Adipocyte (in vitro differentiated cells): ENCODE measurements around the gene RDH5.

Experiments used
- DNase-seq: peaks from one replicate; pipeline ENCODE4 v3.0.0-alpha.2; 2015; ENCODE audit warnings: low read depth
- H3K27me3 ChIP-seq: replicated peaks from 2 replicates; pipeline ENCODE4 v1.7.0; 2013; ENCODE audit warnings: mild to moderate bottlenecking, low read length, moderate library complexity; ENCODE audit not compliant: control insufficient read depth, insufficient read depth
- H3K36me3 ChIP-seq: 2 replicates; pipeline ENCODE4 v1.7.0; 2013; ENCODE audit warnings: low read length, mild to moderate bottlenecking, moderate library complexity; ENCODE audit not compliant: control insufficient read depth, insufficient read depth, severe bottlenecking
- H3K4me1 ChIP-seq: 2 replicates; pipeline ENCODE4 v1.7.0; 2013; ENCODE audit warnings: mild to moderate bottlenecking, low read length, moderate library complexity; ENCODE audit not compliant: control insufficient read depth, insufficient read depth
- H3K4me3 ChIP-seq: 2 replicates; pipeline ENCODE4 v1.7.0; 2013; ENCODE audit warnings: mild to moderate bottlenecking, low read length, moderate library complexity
- H3K9ac ChIP-seq: 2 replicates; pipeline ENCODE4 v1.7.0; 2013; ENCODE audit warnings: mild to moderate bottlenecking, low read length, moderate library complexity
- H3K9me3 ChIP-seq: 2 replicates; pipeline ENCODE4 v1.7.0; 2013; ENCODE audit warnings: mild to moderate bottlenecking, low read length, moderate library complexity; ENCODE audit not compliant: control insufficient read depth

The RDH5 gene

DNA sequence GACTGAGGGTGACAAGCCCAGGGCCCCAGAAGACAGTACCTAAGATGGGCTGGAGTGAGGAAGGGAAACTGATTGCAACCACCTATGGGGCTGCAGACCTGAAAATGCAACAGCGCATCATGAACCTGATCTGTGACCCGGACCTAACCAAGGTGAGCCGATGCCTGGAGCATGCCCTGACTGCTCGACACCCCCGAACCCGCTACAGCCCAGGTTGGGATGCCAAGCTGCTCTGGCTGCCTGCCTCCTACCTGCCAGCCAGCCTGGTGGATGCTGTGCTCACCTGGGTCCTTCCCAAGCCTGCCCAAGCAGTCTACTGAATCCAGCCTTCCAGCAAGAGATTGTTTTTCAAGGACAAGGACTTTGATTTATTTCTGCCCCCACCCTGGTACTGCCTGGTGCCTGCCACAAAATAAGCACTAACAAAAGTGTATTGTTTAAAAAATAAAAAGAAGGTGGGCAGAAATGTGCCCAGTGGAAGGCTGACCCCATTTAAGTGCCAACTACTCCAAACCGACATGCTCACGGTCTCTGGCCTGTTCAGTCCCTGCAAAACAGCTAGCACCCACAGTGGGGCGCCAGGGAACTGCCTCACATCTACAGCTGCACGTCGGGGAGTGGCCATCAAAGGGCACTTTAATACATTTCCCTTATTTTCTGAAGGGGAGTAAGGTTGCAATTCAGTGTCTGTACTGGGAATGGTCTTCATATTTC lies 4.2 kb downstream of the RDH5 start:
- peak overlapping the region; percentile 99 for H3K9ac ChIP-seq
- peak overlapping the region; percentile 97 for H3K4me3 ChIP-seq
- peak; percentile 75 for DNase-seq
- peaks cover 35% of the 10 kb centered on the region for H3K36me3 ChIP-seq
- peaks cover 61% of the 10 kb centered on the region for H3K4me1 ChIP-seq
- no peaks in the 10 kb centered on the region for H3K27me3 ChIP-seq
- no peaks in the 10 kb centered on the region for H3K9me3 ChIP-seq

DNA sequence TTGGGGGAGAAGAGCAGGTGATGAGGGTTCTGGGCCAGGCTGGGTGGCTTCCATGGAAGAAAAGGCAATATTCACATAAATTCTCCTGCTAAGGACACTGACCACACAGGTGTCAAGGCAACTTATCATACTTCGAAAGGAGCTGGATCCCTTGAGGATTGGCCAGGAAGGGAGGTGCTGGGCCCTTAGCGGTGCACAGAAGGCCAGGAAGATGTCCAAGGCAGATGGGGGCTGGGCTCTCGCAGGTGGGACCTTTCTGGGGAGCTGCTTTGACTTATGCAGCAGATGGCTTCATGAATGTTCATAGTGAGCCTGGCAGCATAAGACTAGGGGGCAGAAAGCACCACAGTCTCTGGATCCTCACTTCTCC lies 4.7 kb downstream of the RDH5 start:
- no peaks in the 10 kb centered on the region for H3K27me3 ChIP-seq
- H3K4me1 ChIP-seq, result peaks cover 56% of the 10 kb centered on the region
- no peak for DNase-seq
- H3K4me3 ChIP-seq, result peak overlapping the region; percentile 97
- peaks cover 35% of the 10 kb centered on the region for H3K36me3 ChIP-seq
- peak overlapping the region; percentile 99 for H3K9ac ChIP-seq
- H3K9me3 ChIP-seq, result no peaks in the 10 kb centered on the region

DNA sequence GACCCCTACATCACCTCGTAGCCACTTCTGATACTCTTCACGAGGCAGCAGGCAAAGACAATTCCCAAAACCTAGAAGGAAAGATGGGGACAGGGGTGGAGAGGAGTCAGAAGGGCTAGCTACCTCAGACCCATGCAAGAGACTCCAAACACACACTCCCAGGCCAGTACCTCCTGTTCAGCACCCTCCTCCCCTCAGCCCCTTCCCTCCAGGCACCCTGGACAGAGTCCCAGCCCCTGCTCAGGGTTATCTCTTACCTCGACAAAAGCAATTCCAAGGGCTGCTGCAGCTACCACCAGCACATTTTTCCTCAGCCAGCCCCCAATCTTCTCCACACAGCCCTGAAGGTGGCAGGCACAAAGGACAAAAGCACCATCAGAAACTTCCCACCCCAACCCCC lies 5.4 kb downstream of the RDH5 start:
- Histone ChIP-seq H3K9me3 (no peaks in the 10 kb centered on the region), H3K4me3 (peak overlapping the region; percentile 97), H3K4me1 (peaks cover 55% of the 10 kb centered on the region), H3K27me3 (no peaks in the 10 kb centered on the region), H3K9ac (peak overlapping the region; percentile 99), H3K36me3 (peaks cover 35% of the 10 kb centered on the region)
- no peak for DNase-seq

DNA sequence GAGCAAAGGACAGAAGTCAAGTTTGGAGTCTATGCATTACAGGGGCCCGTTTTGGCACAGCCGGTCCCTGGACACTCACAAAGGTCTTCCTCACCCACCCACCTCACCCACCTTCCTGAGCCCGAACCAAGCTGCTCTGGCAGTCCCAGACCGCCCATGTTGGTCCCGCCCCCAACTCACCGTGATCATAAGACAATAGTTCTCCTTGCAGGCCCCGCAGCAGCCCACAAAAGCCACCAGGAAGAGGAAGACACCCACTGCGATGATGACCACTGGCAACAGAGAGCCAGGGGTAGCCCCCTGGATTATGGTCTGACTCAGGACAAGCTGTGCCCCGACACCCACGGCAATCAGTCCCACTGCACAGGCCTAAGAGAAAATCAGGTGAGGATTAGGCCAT lies 6.8 kb downstream of the RDH5 start:
- H3K9me3 ChIP-seq, result no peaks in the 10 kb centered on the region
- no peaks in the 10 kb centered on the region for H3K27me3 ChIP-seq
- peak overlapping the region; percentile 97 for H3K4me3 ChIP-seq
- no peak for DNase-seq
- peaks cover 50% of the 10 kb centered on the region for H3K4me1 ChIP-seq
- H3K36me3 ChIP-seq, result peaks cover 35% of the 10 kb centered on the region
- peak overlapping the region; percentile 99 for H3K9ac ChIP-seq

DNA sequence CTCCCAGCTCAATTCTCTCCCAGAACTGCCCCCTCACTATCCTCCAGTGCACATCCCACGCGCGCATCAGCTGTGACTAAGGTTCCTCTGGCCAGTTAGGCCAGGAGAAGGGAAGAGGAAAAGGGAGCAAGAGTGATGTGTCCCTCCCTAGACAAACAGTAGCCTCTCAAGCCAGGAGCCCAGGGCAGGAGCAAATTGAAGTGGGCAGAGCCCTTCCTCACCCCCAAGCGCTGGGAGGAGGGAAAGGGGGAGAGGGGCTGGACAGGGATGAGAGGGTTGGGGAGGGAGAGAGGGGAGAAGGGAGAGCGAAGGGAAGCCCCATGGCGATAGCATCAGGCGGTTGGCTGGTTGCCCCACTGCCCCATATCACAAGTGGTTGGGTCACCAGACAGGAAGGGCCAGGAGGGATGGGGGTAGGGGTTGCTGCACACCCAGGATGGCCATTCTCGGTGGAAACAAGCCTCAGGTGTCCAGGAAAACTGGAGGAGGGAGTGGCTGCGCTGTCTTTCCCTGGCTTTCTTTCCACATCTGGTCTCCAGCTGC lies 7.5 kb downstream of the RDH5 start:
- DNase-seq, result peak; percentile 65
- H3K4me1 ChIP-seq, result peaks cover 55% of the 10 kb centered on the region
- peak overlapping the region; percentile 97 for H3K4me3 ChIP-seq
- peaks cover 35% of the 10 kb centered on the region for H3K36me3 ChIP-seq
- H3K9me3 ChIP-seq, result no peaks in the 10 kb centered on the region
- no peaks in the 10 kb centered on the region for H3K27me3 ChIP-seq
- peak overlapping the region; percentile 99 for H3K9ac ChIP-seq

DNA sequence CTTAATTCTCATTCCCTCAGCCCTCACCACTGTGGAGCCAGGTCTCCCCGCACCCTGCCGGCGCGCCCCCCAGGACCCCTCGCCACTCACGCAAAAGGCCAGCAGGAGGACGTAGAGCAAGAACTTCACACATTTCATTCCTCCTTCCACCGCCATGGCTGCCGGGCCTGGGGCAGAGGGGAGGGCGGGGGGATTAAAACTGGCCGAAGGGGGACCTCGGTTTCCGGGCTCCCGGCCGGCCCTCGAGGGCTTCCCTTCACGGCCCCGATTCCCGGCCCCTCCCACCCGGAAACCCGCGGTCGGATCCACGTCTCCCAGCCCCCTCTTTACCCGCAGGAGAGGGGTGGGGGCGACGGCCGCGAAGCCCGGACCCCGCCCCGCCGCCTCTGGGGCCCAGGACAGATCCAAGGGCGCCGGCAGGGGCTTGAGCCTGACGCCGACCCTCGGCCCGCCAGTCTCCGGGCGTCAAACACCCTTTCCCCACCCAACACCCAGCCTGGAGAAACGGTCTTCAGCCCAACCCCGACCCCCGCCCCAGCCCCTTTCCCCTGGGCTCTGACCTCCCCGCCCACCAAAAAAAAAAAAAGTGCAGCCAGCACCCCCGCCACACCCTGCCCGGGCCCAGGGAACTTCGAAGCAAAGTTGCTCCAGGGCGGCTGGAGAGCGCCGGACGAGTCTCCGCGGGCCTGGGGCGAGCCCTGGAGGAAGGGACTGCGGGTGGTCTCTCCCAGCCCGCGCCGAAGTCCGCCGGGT lies 8.2 kb downstream of the RDH5 start:
- peaks cover 52% of the 10 kb centered on the region for H3K4me1 ChIP-seq
- H3K9me3 ChIP-seq, result no peaks in the 10 kb centered on the region
- H3K36me3 ChIP-seq, result peaks cover 35% of the 10 kb centered on the region

DNA sequence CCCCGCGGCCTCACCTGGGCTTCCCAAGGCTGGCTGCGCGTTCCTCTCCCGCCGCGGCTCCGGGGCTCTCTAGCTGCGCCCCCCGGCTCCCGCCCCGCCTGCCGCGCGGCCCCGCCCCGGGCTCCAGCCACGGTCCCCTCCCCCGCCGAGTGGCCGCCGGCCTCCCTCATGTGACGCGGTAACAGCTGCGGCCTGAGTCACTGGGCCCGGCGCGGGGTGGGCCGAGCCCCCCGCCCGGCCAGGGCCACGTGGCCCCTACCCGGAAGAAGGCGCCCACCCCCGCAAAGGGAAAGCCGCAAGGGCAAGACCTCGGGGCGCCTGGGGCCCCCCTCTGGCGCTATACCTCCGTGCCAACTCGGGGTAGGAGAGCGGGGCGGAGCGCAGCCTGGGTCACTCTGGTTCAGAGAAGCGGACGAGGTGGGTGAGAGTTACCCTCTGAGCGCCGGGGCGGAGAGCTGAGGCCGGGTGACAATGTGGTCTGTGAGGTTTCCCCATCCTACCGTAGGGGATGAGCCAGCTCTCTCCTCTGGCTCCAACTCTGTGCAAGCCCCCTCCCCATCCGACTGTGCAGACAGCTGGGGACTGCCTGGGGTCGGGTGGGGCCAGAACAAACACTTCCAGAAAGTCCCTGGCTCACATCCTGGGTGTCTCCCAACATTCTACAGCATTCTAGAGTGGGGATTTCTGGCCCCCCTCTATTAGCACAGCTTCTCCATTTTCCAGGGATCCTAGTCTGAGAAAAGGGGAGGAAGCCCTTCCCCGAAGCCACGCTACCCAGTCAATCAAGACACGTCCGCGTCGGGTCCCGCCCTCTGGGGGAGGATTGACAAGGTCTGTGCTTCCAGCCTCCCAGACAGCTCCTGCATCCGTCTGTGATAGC lies 9.0 kb downstream of the RDH5 start, which contains the start of gene CD63:
TSS of gene CD63 (minus strand) at position 71 of the 880 bp plus-strand sequence. CDS start 668 bp downstream, outside the sequence.
- Histone ChIP-seq H3K27me3 (no peaks in the 10 kb centered on the region), H3K4me3 (peak within 1 kb of the TSS; percentile 97), H3K9ac (peak within 1 kb of the TSS; percentile 99), H3K9me3 (no peaks in the 10 kb centered on the region), H3K4me1 (peaks cover 44% of the 10 kb centered on the region), H3K36me3 (peaks cover 29% of the 10 kb centered on the region)
- DNase-seq, result peak; percentile 95

More for the DNA sequence above, 8.2 kb downstream of the RDH5 start:
- peak; percentile 83 for DNase-seq
- H3K27me3 ChIP-seq, result no peaks in the 10 kb centered on the region
- H3K9ac ChIP-seq, result peak overlapping the region; percentile 99
- H3K4me3 ChIP-seq, result peak overlapping the region; percentile 97

DNA sequence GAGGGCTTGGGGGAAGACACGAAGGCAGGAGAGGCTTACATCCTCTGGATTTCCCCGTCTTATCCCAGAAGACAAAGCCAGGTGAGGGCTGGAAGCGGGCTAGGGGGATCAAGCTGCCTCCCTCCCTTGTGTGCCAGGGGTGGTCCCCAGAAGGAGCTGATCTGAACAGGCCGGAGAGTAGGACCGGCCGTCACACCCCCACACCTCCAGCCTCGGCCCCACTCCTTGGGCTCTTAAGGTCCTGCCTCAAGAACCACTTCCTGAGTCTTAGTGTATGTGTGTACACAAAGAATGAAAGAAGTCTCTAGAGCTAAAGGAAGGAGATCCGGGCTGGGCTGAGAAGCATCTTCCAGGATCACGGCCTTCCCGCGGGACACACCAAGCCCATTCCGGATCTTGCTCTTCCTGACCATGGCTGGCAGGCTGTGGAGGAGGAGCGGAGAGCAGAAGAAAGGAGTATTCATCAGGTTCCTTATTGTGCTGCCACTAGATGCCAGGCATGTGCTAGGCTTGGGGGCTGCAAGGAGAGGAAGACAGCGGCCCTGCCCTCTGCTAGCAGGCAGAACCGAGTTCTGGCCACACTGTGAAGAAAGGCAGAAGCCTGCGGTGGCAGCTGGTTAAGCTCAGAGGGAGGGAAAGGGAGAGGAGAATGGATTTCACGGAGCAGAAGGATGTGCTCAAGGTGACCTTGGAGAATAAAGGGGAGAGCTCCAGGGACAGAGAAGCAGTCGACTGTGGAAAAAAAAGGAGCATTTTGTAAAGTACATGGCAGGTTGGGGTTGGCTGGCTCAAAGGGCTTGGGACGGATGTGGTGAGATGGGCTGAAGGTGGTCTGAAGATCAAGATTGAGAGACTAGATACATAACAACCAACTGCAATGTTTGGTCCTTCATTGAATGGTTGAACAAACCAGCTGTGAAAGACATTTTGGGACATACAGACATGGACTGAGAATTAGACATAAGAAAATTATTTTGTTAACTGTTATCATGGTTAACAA lies 9.9 kb downstream of the RDH5 start:
- Histone ChIP-seq H3K9me3 (no peaks in the 10 kb centered on the region), H3K4me1 (peaks cover 36% of the 10 kb centered on the region), H3K9ac (peak overlapping the region; percentile 99), H3K4me3 (peak overlapping the region; percentile 97), H3K27me3 (no peaks in the 10 kb centered on the region), H3K36me3 (peaks cover 19% of the 10 kb centered on the region)
- DNase-seq, result peak; percentile 64

DNA sequence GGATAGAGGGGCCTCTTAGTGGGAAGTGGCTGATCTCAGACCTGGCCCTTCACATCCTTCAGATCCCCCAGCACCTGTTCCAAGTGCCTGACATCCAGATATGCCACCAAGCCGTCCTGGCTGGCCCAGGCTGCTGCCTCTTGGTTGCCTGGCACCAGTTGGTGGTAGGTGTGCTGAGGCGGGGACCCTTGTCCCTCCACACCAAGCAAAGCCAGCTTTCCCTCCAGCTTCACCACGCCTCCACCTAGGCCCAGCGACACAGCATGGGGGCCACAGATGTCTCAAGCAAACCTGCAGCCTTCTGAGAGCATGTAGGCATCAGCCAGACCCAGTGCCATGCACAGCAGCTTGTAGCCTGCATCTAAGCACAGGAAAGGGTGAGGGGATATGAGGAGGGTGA lies 12.1 kb downstream of the RDH5 start:
- Histone ChIP-seq H3K4me3 (no peak overlapping the region), H3K9ac (no peak overlapping the region), H3K4me1 (peaks cover 17% of the 10 kb centered on the region), H3K36me3 (no peaks in the 10 kb centered on the region), H3K9me3 (no peaks in the 10 kb centered on the region), H3K27me3 (no peaks in the 10 kb centered on the region)
- DNase-seq, result no peak

DNA sequence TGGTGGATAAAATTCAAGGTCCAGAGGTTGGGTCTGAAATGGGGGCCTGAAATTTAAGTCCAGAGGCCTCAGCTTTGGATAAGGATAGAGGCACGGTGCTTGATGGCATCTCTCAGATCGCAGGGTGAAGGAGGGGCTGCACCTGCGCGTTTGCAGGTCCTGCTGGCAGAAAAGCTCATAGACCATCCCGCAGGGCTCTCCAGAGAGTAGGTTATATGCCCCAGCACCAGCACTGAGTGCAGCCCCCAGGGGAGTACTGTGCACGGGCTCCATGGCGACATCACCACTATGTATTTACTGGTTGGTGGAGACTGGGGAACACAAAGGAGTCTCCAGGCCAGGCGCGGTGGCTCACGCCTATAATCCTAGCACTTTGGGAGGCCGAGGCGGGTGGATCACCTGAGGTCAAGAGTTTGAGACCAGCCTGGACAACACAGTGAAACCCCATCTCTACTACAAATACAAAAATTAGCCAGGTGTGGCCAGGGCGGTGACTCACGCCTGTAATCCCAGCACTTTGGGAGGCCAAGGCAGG lies 12.9 kb downstream of the RDH5 start:
- no peak for DNase-seq

More for the DNA sequence above, 12.9 kb downstream of the RDH5 start:
- H3K4me1 ChIP-seq, result peaks cover 25% of the 10 kb centered on the region
- no peak overlapping the region for H3K9ac ChIP-seq
- H3K36me3 ChIP-seq, result no peaks in the 10 kb centered on the region
- no peak overlapping the region for H3K4me3 ChIP-seq
- no peaks in the 10 kb centered on the region for H3K9me3 ChIP-seq
- no peaks in the 10 kb centered on the region for H3K27me3 ChIP-seq
